GM18526 (cell line): ENCODE data around the gene CCNYL1.

Experiments
- POLR2A ChIP-seq: IDR thresholded peaks from 3 replicates; pipeline ENCODE4 v1.6.1; 2011; ENCODE audit not compliant: insufficient read length; ENCODE audit errors: extremely low read depth

Gene CCNYL1

DNA sequence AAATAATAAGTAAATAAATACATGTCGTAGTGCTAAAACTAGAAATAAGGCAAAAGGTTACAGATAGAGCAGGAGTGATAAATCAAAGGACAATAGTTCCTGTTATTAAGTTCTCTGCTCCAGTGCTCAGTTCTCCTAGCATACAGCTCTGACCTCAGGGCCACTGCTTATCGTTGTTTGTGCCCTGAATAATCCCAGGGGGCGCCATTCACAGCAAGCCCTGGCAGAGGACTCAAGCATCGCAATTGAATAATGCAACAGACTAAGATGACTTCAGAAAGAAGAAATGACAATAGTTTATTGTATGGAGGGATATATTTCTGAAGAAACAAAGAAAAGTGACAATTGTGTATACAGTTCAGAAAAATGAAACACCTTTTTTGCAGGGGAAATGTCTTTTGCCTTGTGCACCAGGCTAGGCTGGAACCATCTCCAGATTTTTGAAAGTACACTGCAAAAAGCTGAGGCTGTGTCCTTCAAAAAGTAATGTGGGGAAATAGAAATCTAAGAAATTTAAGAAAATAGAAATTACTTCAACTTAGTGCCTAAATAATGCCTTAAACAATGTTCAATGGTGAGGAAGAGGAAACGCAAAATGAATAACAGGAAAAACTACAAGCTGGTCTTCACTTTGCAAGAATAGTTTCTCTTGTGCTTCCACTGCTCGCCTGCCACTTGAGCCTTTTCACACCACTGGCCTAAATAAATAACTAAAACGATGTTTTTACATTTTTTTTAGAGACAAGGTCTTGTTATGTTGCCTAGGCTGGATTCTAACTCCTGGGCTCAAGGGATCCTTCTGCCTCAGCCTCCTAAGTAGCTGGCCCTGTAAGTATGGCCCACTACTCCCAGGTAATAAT lies 19.0 kb upstream of the CCNYL1 start:
- TF ChIP-seq POLR2A: no peak

DNA sequence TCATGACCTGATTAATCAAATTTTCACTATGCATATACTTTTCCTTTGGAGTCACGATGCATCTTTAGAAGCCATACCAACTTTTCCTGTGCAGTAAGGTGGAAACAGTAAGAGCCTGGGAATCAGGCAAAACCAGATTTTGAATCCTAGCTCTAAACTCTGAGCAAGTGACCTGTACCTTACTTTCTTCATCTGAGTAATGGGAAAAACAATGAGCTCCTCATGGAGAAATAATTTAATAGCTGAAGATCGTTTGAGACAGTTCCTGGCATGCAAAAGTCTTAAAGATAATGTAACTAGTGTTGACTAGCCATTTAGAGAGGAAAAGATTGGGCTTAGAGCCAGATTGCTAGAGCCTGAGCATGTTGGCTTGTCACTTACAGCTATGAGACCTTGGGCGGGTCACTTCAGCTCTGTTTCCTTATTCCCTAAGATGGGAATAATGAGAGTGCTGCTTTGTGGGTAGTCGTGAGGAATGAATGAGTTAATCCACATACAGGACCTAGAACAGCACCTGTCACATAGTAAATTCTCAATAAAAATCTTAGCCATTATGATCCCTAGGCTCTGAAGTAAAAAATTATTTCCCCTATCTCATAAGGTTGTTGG lies 17.7 kb upstream of the CCNYL1 start:
- no peak for TF ChIP-seq POLR2A

DNA sequence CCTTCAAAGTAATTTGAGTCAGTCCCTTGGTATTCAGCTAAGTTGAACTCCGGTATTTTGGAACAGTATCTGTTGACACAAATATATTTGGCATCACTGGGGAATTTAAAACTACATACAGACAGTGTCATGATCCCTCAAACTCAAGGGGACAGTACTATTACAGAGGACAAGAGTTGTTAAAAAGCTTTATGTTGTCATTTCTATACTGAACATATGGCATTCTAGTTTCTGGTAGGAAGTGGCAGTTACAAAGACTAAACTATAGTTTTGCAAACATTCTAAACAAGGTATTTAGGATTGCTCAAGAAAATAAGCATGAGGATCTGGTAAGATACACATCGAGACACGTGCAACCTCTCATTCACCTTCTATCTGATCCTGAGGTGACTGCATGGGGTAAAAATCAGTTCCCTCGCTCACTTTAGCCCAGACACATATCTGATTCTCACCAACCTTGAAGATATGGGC lies 16.6 kb upstream of the CCNYL1 start:
- TF ChIP-seq POLR2A: no peak

- TF ChIP-seq POLR2A: no peak
Observed at GRCh38 chr2:207695293-207695692, 16.1 kb upstream of the CCNYL1 start.

DNA sequence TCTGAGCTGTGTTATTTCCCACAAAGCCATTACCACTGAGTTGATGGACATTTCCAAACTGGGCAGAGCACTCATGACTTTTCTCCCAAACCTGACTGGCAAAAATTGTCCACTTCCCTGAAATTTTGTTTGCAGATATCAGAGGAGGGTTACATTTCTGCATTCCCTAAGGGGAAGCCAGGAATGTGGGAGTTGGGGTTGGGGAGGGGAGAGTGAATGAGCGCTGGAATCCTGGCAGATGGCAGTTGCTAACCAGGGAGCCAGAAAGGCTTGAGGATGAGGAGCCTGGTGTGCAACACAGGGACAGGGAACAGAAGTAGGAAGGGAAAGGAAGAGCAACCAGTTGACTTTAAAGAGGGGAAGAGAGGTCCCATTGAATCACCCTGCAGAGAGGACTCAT lies 14.0 kb upstream of the CCNYL1 start:
- no peak for TF ChIP-seq POLR2A

DNA sequence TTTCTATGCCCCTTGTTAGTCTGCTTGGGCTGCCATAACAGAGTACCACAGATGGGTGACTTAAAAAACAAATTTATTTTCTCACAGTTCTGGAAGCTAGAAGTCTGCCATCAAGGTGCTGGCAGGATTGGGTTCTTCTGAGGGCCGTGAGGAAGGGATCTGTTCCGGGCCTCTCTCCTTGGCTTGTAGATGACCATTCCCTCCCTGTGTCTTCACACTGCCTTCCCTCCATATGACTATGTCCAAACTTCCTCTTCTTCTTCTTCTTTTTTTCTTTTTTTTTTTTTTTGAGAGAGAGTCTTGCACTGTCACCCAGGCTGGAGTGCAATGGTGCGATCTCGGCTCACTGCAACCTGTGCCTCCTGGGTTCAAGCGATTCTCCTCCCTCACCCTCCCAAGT lies 13.1 kb upstream of the CCNYL1 start:
- TF ChIP-seq POLR2A: no peak

DNA sequence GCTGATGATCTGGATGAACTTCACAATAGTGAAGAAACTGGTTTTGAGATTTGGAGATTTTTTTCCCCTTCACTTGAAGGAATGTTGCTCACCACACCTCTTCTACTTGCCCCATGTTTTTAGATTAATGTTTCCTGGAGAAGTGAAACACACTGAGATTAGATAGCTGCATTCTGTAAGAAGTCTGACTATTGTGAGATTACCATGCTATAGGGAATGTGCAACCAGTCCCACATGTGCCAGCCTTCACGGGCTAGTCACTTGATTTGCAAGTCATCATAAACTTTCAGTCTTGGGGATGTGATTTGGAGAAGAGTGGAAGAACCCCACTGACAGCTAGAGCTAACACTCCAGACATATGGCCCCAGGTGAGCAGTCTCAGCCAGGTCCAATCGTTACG lies 7.4 kb upstream of the CCNYL1 start:
- TF ChIP-seq POLR2A: no peak

GRCh38 chr2:207704671-207705070 lies 6.8 kb upstream of the CCNYL1 start:
- no peak for TF ChIP-seq POLR2A

DNA sequence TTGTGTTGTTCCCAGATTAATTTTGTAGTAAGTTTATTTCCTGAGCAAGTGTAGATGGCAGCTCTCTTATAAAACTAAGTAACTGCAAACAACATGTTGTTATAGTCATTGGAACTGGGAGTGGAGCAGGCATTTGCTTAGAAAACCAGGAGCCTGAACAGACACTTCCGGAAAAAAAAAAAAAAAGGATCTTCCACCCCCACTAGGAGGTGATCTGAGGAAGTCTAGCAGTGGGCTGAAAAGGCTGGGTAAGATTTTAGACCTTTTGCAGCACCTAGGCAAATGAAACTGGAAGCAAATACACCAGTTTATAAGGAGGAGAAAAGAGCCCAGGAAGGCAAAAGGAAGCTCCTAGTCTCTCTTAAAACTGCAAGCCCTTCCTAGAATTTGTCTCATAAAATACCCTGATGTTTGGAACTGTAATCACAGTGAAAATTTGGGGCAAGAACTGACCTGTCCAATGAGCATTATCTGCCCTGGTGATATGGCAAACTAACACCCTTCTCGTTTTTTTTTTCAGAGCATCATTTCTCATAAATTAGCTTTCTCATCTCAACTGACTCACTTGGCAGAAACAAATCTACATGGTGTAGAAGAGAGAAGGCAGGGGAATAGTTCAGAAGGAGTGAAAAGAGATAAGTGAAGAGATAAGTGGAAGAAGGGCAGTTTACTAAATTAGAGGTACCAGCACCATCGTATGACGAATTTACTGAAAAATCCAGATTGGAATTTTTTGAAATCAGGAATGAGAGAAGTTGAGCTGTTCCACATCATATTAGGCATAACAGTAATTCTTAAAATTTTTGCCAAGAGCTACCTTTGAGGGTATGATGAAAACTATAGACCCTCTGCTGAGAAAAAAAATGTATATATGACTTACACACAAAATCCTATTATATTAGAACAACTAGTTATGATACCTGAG lies 4.2 kb upstream of the CCNYL1 start:
- TF ChIP-seq POLR2A: no peak

- TF ChIP-seq POLR2A: no peak
Observed at GRCh38 chr2:207711750-207712530, 500 bp downstream of the CCNYL1 start.

GRCh38 chr2:207716056-207716455 lies 4.6 kb downstream of the CCNYL1 start:
- TF ChIP-seq POLR2A: no peak

DNA sequence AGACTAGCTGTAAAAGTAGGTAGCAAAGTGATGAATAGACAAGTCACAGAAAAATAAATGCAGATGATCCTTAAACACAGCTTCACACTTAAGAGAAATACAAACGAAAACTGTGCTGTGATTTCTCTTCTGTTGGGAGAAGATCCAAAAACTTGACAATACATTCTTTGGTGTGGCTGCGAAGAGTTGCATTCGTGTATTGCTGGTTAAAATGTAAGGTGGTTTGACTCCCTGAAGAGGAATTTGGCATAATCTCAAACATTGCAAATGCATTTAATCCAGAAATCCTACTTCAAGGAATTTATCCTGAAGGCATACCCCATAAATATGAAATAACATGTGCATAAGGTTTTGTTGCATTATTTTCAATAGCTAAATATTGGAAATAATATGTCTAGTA lies 7.1 kb downstream of the CCNYL1 start:
- no peak for TF ChIP-seq POLR2A

GRCh38 chr2:207719008-207719407 lies 7.6 kb downstream of the CCNYL1 start:
- no peak for TF ChIP-seq POLR2A

DNA sequence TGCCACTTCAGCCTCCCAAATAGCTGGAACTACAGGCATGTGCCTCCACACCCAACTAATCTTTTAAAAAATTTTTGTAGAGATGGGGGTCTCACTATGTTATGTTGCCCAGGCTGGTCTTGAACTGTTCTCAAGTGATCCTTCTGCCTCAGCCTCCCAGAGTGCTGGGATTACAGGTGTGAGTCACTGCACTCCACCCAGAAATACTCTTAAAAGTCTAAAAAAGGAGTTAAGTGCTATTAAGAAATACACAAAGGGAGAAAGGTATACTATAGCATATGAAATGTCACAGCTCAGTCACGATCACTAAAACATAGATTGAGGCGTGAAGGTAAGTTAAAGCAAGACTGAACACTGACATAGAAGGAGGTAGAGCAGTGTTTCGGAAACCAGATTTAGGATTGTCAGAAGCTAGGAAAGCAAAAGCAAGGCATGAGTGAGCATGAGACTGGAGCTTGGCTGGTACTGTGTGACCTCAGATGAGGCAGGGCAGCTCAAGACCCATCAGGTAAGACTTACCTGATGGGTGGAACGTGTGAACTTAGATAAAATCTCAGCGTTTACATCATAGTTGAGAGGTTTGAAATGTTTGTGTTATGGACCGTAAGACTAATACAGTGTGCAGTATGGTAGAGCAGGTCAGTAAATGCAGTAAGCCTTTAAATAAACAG lies 9.2 kb downstream of the CCNYL1 start:
- no peak for TF ChIP-seq POLR2A
